ENCODE data around the gene WRAP73. TPM values are rescaled to one million over a fixed set of nuclear protein-coding genes. Genes with fewer than 3 reads are reported as not detected.

The WRAP73 gene
- total and polyA plus RNA-seq, 2 experiments from 2014 or later = 22.6 to 43.3 TPM

DNA sequence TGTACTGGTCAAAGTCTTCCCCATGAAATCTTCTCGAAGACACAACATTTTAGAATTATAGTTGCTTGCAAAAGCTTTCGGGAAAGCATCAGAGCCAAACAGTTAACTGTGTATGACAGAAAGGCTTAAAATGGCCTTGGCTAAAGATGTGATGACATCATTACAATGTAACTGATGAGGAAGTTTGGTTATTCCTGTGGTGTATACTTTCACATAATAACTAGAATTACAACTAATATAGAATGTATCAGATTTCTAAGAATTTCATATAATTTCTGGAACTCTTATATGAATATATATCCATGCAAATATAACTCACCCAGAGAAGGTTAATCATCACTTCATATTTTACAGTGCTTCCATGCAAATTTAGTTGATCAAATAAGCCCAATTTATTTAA lies 10.8 kb upstream of the WRAP73 start:
- no peaks in the 10 kb centered on the region; the same call in 2 of the 3 replicates for H3K9me3 Mint-ChIP-seq
- H3K27me3 ChIP-seq (ENCODE audit: insufficient read depth) = peaks cover 23% of the 10 kb centered on the region
- no peaks in the 10 kb centered on the region for H3K9me2 ChIP-seq (ENCODE audit: insufficient read depth)
- H3K4me1 Mint-ChIP-seq = peaks cover 15% of the 10 kb centered on the region
- no peak overlapping the region for H3K27ac Mint-ChIP-seq
- H3F3A ChIP-seq (replicated peaks; ENCODE audit: low read depth) = 0 out of 2 replicates have a peak, but pooled peaks cover 3% of the 10 kb centered on the region
- no peak overlapping the region for H3K4me3 Mint-ChIP-seq
- H3K27ac ChIP-seq (ENCODE audit: low read depth) = no peak overlapping the region
- H3K27me3 Mint-ChIP-seq (ENCODE audit: insufficient read depth, low read depth, poor library complexity) = peaks cover 21% of the 10 kb centered on the region
- no peak for TF ChIP-seq ETS1 (IDR thresholded peaks at IDR 0.05)
- no peak for TF ChIP-seq ZNF114 (CRISPR knock-in tag; IDR thresholded peaks at IDR 0.05)
- no peak for TF ChIP-seq CREB1 (CRISPR knock-in tag; IDR thresholded peaks at IDR 0.05; ENCODE audit: low read depth)
- TF ChIP-seq NANOG (IDR thresholded peaks at IDR 0.05; ENCODE audit: borderline replicate concordance) = no peak
- TF ChIP-seq, protein P1, sequence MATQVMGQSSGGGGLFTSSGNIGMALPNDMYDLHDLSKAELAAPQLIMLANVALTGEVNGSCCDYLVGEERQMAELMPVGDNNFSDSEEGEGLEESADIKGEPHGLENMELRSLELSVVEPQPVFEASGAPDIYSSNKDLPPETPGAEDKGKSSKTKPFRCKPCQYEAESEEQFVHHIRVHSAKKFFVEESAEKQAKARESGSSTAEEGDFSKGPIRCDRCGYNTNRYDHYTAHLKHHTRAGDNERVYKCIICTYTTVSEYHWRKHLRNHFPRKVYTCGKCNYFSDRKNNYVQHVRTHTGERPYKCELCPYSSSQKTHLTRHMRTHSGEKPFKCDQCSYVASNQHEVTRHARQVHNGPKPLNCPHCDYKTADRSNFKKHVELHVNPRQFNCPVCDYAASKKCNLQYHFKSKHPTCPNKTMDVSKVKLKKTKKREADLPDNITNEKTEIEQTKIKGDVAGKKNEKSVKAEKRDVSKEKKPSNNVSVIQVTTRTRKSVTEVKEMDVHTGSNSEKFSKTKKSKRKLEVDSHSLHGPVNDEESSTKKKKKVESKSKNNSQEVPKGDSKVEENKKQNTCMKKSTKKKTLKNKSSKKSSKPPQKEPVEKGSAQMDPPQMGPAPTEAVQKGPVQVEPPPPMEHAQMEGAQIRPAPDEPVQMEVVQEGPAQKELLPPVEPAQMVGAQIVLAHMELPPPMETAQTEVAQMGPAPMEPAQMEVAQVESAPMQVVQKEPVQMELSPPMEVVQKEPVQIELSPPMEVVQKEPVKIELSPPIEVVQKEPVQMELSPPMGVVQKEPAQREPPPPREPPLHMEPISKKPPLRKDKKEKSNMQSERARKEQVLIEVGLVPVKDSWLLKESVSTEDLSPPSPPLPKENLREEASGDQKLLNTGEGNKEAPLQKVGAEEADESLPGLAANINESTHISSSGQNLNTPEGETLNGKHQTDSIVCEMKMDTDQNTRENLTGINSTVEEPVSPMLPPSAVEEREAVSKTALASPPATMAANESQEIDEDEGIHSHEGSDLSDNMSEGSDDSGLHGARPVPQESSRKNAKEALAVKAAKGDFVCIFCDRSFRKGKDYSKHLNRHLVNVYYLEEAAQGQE (IDR thresholded peaks at IDR 0.05; ENCODE audit: unreplicated experiment) = no peak
- no peak for TF ChIP-seq EZH2 (IDR thresholded peaks at IDR 0.05; ENCODE audit: low read depth, unreplicated experiment)
- TF ChIP-seq CTCF (conservative IDR thresholded peaks at IDR 0.05; ENCODE audit: low read depth in 2 of 2) = no peak
- no peak for TF ChIP-seq ZNF331 (CRISPR knock-in tag; IDR thresholded peaks at IDR 0.05; ENCODE audit: low read depth)
- no peaks in the 10 kb centered on the region for H3K79me2 ChIP-seq (replicated peaks; ENCODE audit: insufficient read depth)
- DNase-seq (ENCODE audit: low spot score) (no peak), ATAC-seq (no peak)
- no peaks in the 10 kb centered on the region for H3K4me1 ChIP-seq (ENCODE audit: insufficient read depth)
- no peak overlapping the region for H3K4me3 ChIP-seq
- no peaks in the 10 kb centered on the region for H3K36me3 ChIP-seq (ENCODE audit: insufficient read depth)
- no peak overlapping the region for H2AFZ ChIP-seq
- no peaks in the 10 kb centered on the region for H3K36me3 Mint-ChIP-seq (ENCODE audit: low read depth)
- H4K20me1 ChIP-seq (replicated peaks; ENCODE audit: insufficient read depth) = no peaks in the 10 kb centered on the region
- H3K4me2 ChIP-seq = no peak overlapping the region

DNA sequence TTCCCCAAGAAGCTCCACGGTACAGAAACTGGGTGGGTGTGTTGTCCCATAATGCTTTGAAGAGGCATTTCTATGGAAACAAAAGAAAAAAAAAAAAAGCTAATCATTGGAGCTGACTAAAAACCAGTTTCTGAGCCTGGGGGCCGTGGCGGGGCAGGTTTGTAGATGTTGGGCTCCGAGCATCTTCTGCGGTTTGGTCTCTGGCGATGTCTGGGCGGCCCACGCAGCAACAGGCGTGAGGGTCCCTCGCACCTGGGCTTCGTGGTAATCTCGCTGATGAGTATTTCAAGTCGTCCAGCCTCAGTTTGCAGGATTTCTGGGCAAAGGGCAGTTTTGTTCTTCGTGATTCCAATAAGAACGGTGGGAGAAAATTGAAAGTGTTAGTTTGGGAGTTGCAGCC lies 9.2 kb upstream of the WRAP73 start:
- ATAC-seq (no peak), DNase-seq (ENCODE audit: low spot score) (no peak)
- Histone ChIP-seq H2AFZ (no peak overlapping the region), H3K4me1 (ENCODE audit: insufficient read depth) (no peaks in the 10 kb centered on the region), H3K4me3 (no peak overlapping the region), H4K20me1 (replicated peaks; ENCODE audit: insufficient read depth) (no peaks in the 10 kb centered on the region), H3K4me2 (no peak overlapping the region), H3F3A (replicated peaks; ENCODE audit: low read depth) (0 out of 2 replicates have a peak, but pooled peaks cover 3% of the 10 kb centered on the region), H3K36me3 (ENCODE audit: insufficient read depth) (no peaks in the 10 kb centered on the region), H3K27me3 (ENCODE audit: insufficient read depth) (peaks cover 40% of the 10 kb centered on the region), H3K27ac (ENCODE audit: low read depth) (no peak overlapping the region), H3K9me2 (ENCODE audit: insufficient read depth) (no peaks in the 10 kb centered on the region), H3K79me2 (replicated peaks; ENCODE audit: insufficient read depth) (no peaks in the 10 kb centered on the region)
- Mint-ChIP-seq H3K27ac (no peak overlapping the region), H3K4me1 (peaks cover 7% of the 10 kb centered on the region), H3K4me3 (no peak overlapping the region), H3K9me3 (no peaks in the 10 kb centered on the region; the same call in 2 of the 3 replicates), H3K27me3 (ENCODE audit: insufficient read depth, low read depth, poor library complexity) (peaks cover 36% of the 10 kb centered on the region), H3K36me3 (ENCODE audit: low read depth) (no peaks in the 10 kb centered on the region)
- TF ChIP-seq ZNF462 (CRISPR knock-in tag; IDR thresholded peaks at IDR 0.05) (no peak), NANOG (IDR thresholded peaks at IDR 0.05; ENCODE audit: borderline replicate concordance) (no peak), STAT1 (IDR thresholded peaks at IDR 0.05; ENCODE audit: unreplicated experiment) (no peak)

Data from GM23338 (cell line).